B cell (primary cell): ENCODE results near the gene MIP. TPM values are rescaled to one million over a fixed set of nuclear protein-coding genes. Genes with fewer than 3 reads are reported as not detected.

Experiments used
- ATAC-seq: fragments of 200-7000 bp; cut with Tn5 transposase; one replicate; pipeline ENCODE4 v1.10.0; 2021; ENCODE audit warnings: low read depth, mild to moderate bottlenecking, moderate number of reproducible peaks, moderate library complexity
- CTCF ChIA-PET: fragments of 350-600 bp; sonication (Branson Sonifier 250); formaldehyde crosslinking; loops from one replicate; lab custom pipeline; 2021; ENCODE audit warnings: antibody characterized with exemption, inconsistent platforms; lab: Charles Lee
- POLR2A ChIA-PET: fragments of 350-600 bp; sonication (Branson Sonifier 250); formaldehyde crosslinking; loops from one replicate; lab custom pipeline; 2021; ENCODE audit warnings: antibody characterized with exemption; lab: Charles Lee
- DNase-seq: peaks from one replicate; pipeline ENCODE4 v3.0.0; 2013
- H2AFZ ChIP-seq: 2 replicates; pipeline ENCODE4 v1.6.1; 2012; ENCODE audit warnings: mild to moderate bottlenecking, low read depth, low read length; ENCODE audit not compliant: insufficient read depth, poor library complexity, severe bottlenecking
- H3K27ac ChIP-seq, 2 donors: 1 replicate in 1 of 2; 2 replicates in 1 of 2; pipeline ENCODE4 v1.5.1; 2012 to 2013; ENCODE audit warnings: low read length in 2 of 2, mild to moderate bottlenecking in 2 of 2, moderate library complexity in 1 of 2
- H3K27me3 ChIP-seq, 4 experiments: fragments of 200-600 bp in 1 of 4; sonication (generic) in 1 of 4; replicated peaks in 1 of 4; 1 replicate in 2 of 4; 2 replicates in 2 of 4; pipeline versions ENCODE4 v1.6.1 to v1.7.0; 2013 to 2016; ENCODE audit warnings: low read length in 3 of 4, mild to moderate bottlenecking in 2 of 4, mixed read lengths in 1 of 4, moderate library complexity in 1 of 4; ENCODE audit not compliant: insufficient read depth in 4 of 4, control insufficient read depth in 3 of 4; ENCODE audit errors: control extremely low read depth in 1 of 4
- H3K36me3 ChIP-seq, 2 experiments: replicated peaks in 1 of 2; 1 replicate in 1 of 2; 2 replicates in 1 of 2; pipeline versions ENCODE4 v1.6.1 to v1.7.1; 2013; ENCODE audit warnings: low read length in 1 of 2; ENCODE audit not compliant: insufficient read depth in 2 of 2, control insufficient read depth in 1 of 2; ENCODE audit errors: control extremely low read depth in 1 of 2, extremely low read depth in 1 of 2
- H3K4me1 ChIP-seq, 2 donors: fragments of 200-600 bp in 1 of 2; sonication (generic) in 1 of 2; 1 replicate in 1 of 2; 2 replicates in 1 of 2; pipeline versions ENCODE4 v1.5.1 to v1.6.1; 2013 to 2017; ENCODE audit warnings: low read length in 2 of 2; ENCODE audit not compliant: control insufficient read depth in 2 of 2, insufficient read depth in 2 of 2
- H3K4me2 ChIP-seq: replicated peaks from 2 replicates; pipeline ENCODE3; 2012; ENCODE audit warnings: mild to moderate bottlenecking, low read depth, low read length; ENCODE audit not compliant: poor library complexity, severe bottlenecking
- H3K4me3 ChIP-seq, 5 experiments: fragments of 200-600 bp in 1 of 5; sonication (generic) in 1 of 5; 1 replicate in 3 of 5; 2 replicates in 2 of 5; pipeline versions ENCODE4 v1.5.1 to v1.7.0; 2011 to 2016; ENCODE audit warnings: low read length in 4 of 5, mild to moderate bottlenecking in 4 of 5, low read depth in 2 of 5, control low read depth in 1 of 5, moderate library complexity in 1 of 5; ENCODE audit not compliant: insufficient read depth in 1 of 5; ENCODE audit errors: control extremely low read depth in 1 of 5, extremely low read depth in 1 of 5
- H3K79me2 ChIP-seq: fragments of 200-600 bp; sonication (generic); one replicate; pipeline ENCODE4 v1.6.0; 2016; ENCODE audit warnings: low read length; ENCODE audit not compliant: control insufficient read depth, insufficient read depth
- H3K9ac ChIP-seq: fragments of 200-600 bp; sonication (generic); 2 replicates; pipeline ENCODE4 v1.6.1; 2017; ENCODE audit warnings: mild to moderate bottlenecking, low read length, moderate library complexity
- H3K9me3 ChIP-seq, 3 donors: one replicate each; pipeline versions ENCODE4 v1.6.1 to v1.7.1; 2013; ENCODE audit warnings: low read length in 2 of 3; ENCODE audit not compliant: control insufficient read depth in 2 of 3, insufficient read depth in 1 of 3; ENCODE audit errors: control extremely low read depth in 1 of 3
- H4K20me1 ChIP-seq: 2 replicates; pipeline ENCODE4 v1.6.0; 2012; ENCODE audit warnings: mild to moderate bottlenecking, low read length; ENCODE audit not compliant: insufficient read depth, control insufficient read depth, poor library complexity, severe bottlenecking
- H3K27ac Mint-ChIP-seq: one replicate; pipeline ENCODE4 v1.8.0; 2021; ENCODE audit warnings: mixed read lengths
- H3K27me3 Mint-ChIP-seq: one replicate; pipeline ENCODE4 v1.8.0; 2021; ENCODE audit warnings: mixed read lengths
- H3K4me1 Mint-ChIP-seq: one replicate; pipeline ENCODE4 v1.8.0; 2021; ENCODE audit warnings: mixed read lengths
- H3K4me3 Mint-ChIP-seq: one replicate; pipeline ENCODE4 v1.8.0; 2021; ENCODE audit warnings: mixed read lengths
- H3K9me3 Mint-ChIP-seq: one replicate; pipeline ENCODE4 v1.8.0; 2022; ENCODE audit warnings: mixed read lengths; ENCODE audit not compliant: insufficient read depth
- EZH2 ChIP-seq: IDR thresholded peaks from 2 replicates; pipeline ENCODE4 v1.6.1; 2012; ENCODE audit warnings: borderline replicate concordance, low read depth, mild to moderate bottlenecking, moderate library complexity, low read length; ENCODE audit not compliant: insufficient read depth, poor library complexity, severe bottlenecking
- WGBS: methylation state at CpG from one replicate; pipeline ENCODE4 v1.1.5; 2013; ENCODE audit warnings: missing lambda C conversion rate; ENCODE audit not compliant: insufficient coverage; 5-methylcytosine and 5-hydroxymethylcytosine counted together
- intact Hi-C: fragments of 100-400 bp; cut with micrococcal nuclease; formaldehyde crosslinking; loops from one replicate; pipeline ENCODE4 v1.10.0; 2022
- polyA plus RNA-seq: library from polyadenylated mRNA; depleted of rRNA; stranded (reverse); fragments of >200 nt; gene quantifications from 2 replicates; pipeline ENCODE4 v1.2.3, GENCODE V29; 2012
- total RNA-seq, 2 donors: library from RNA; stranded (reverse); fragments of 120-200 nt in 1 of 2; gene quantifications; 1 replicate in 1 of 2; 2 replicates in 1 of 2; pipeline versions ENCODE4 v1.2.3 to v1.2.4, GENCODE V29; 2013 to 2022
- TF ChIP-seq, protein P1 (sequence below): fragments of 200-600 bp; IDR thresholded peaks from one replicate; pipeline ENCODE4 v1.8.0; 2022; ENCODE audit warnings: antibody characterized with exemption, mild to moderate bottlenecking

Gene MIP
- total and polyA plus RNA-seq, 2 donors (not counting 1 experiment from before 2014, with no cell fraction given): not detected

GRCh38 chr12:56477521-56478225 is 23.2 kb upstream of the MIP start:
- Histone ChIP-seq H3K9ac (no peak overlapping the region), H3K9me3 (no peaks in the 10 kb centered on the region), H4K20me1 (no peaks in the 10 kb centered on the region), H3K27me3 (no peaks in the 10 kb centered on the region), H3K36me3 (peaks cover 2 to 6% of the 10 kb centered on the region in 2 experiments), H3K4me2 (no peak overlapping the region), H3K4me1 (no peaks in the 10 kb centered on the region), H3K27ac (no peak overlapping the region), H3K79me2 (peaks cover 25% of the 10 kb centered on the region), H3K4me3 (no peak overlapping the region), H2AFZ (no peak overlapping the region)
- CTCF ChIA-PET: no interaction called here
- WGBS: 96% methylated on average over 5 of the region's 6 CpGs
- H3K27ac Mint-ChIP-seq: no peak overlapping the region
- H3K9me3 Mint-ChIP-seq: no peaks in the 10 kb centered on the region
- H3K4me1 Mint-ChIP-seq: peaks cover 5% of the 10 kb centered on the region
- DNase-seq: no peak
- H3K27me3 Mint-ChIP-seq: no peaks in the 10 kb centered on the region
- H3K4me3 Mint-ChIP-seq: no peak overlapping the region
- ATAC-seq: no peak
- POLR2A ChIA-PET: no interaction called here
- intact Hi-C loops: no loop called here
- no peak for TF ChIP-seq EZH2
- TF ChIP-seq, protein P1, sequence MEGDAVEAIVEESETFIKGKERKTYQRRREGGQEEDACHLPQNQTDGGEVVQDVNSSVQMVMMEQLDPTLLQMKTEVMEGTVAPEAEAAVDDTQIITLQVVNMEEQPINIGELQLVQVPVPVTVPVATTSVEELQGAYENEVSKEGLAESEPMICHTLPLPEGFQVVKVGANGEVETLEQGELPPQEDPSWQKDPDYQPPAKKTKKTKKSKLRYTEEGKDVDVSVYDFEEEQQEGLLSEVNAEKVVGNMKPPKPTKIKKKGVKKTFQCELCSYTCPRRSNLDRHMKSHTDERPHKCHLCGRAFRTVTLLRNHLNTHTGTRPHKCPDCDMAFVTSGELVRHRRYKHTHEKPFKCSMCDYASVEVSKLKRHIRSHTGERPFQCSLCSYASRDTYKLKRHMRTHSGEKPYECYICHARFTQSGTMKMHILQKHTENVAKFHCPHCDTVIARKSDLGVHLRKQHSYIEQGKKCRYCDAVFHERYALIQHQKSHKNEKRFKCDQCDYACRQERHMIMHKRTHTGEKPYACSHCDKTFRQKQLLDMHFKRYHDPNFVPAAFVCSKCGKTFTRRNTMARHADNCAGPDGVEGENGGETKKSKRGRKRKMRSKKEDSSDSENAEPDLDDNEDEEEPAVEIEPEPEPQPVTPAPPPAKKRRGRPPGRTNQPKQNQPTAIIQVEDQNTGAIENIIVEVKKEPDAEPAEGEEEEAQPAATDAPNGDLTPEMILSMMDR: no peak

- TF ChIP-seq, protein P1: no peak
- TF ChIP-seq EZH2: no peak
- POLR2A ChIA-PET: interaction anchor here (0.6 kb wide), 1 partner anchor 1076 kb away, joined by 6 read pairs; no protein-coding TSS in a partner anchor
- Histone ChIP-seq H3K27ac (no peak overlapping the region), H3K9me3 (no peaks in the 10 kb centered on the region), H3K36me3 (peaks cover 2 to 6% of the 10 kb centered on the region in 2 experiments), H3K4me3 (no peak overlapping the region), H2AFZ (no peak overlapping the region), H3K4me2 (no peak overlapping the region), H3K27me3 (no peaks in the 10 kb centered on the region), H4K20me1 (no peaks in the 10 kb centered on the region), H3K79me2 (peaks cover 25% of the 10 kb centered on the region), H3K4me1 (no peaks in the 10 kb centered on the region), H3K9ac (no peak overlapping the region)
- no peak overlapping the region for H3K27ac Mint-ChIP-seq
- ATAC-seq (no peak), DNase-seq (no peak)
- 100% methylated on average over 1 of the region's 1 CpG for WGBS
- H3K27me3 Mint-ChIP-seq: no peaks in the 10 kb centered on the region
- H3K4me3 Mint-ChIP-seq: no peak overlapping the region
- no peaks in the 10 kb centered on the region for H3K9me3 Mint-ChIP-seq
- intact Hi-C loops: no loop called here
- CTCF ChIA-PET: interaction anchor here (0.7 kb wide), 1 partner anchor 333 kb away, joined by 3 read pairs; no protein-coding TSS in a partner anchor
- peaks cover 5% of the 10 kb centered on the region for H3K4me1 Mint-ChIP-seq
Measured at GRCh38 chr12:56476972-56477432, 22.5 kb upstream of the MIP start.
